B cell (primary cell): ENCODE data around the gene CD244.

ENCODE experiments used
- EZH2 ChIP-seq: IDR thresholded peaks from 2 replicates; pipeline ENCODE4 v1.6.1; 2012; ENCODE audit warnings: borderline replicate concordance, low read depth, mild to moderate bottlenecking, moderate library complexity, low read length; ENCODE audit not compliant: insufficient read depth, poor library complexity, severe bottlenecking
- TF ChIP-seq, protein P1 (sequence below): fragments of 200-600 bp; IDR thresholded peaks from one replicate; pipeline ENCODE4 v1.8.0; 2022; ENCODE audit warnings: antibody characterized with exemption, mild to moderate bottlenecking

DNA sequence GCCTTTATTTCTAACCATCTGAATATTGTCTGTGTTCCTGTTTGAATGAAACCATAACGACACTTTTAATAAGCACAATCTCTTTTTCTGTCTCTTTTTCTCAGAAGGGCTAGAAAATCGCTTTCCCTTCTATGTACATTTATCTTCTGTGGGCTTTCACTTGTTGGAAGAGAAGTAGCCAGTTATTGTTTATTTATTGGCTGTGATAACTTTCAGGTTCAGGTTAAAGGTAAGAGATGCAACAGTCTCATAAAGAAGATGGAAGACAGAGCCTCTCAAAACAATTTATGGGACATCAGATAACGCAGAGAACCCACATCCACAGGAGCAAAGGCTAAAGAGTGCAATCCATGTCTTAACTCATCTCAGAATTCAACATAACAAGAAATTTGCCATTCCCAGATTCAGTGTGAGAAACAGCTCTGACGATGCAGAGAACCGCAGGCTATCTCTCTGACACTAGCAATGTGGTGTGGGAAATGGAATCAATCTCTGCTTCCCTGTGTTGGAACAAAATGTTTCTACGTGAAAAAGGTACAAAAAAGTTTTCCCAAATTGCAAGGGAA is 4.1 kb upstream of the CD244 start:
- TF ChIP-seq, protein P1, sequence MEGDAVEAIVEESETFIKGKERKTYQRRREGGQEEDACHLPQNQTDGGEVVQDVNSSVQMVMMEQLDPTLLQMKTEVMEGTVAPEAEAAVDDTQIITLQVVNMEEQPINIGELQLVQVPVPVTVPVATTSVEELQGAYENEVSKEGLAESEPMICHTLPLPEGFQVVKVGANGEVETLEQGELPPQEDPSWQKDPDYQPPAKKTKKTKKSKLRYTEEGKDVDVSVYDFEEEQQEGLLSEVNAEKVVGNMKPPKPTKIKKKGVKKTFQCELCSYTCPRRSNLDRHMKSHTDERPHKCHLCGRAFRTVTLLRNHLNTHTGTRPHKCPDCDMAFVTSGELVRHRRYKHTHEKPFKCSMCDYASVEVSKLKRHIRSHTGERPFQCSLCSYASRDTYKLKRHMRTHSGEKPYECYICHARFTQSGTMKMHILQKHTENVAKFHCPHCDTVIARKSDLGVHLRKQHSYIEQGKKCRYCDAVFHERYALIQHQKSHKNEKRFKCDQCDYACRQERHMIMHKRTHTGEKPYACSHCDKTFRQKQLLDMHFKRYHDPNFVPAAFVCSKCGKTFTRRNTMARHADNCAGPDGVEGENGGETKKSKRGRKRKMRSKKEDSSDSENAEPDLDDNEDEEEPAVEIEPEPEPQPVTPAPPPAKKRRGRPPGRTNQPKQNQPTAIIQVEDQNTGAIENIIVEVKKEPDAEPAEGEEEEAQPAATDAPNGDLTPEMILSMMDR: no peak
- TF ChIP-seq EZH2: no peak
